HG03039 (cell line): Measurements from ENCODE around the gene CYB5B.

Source experiments
- ATAC-seq: cut with Tn5 transposase; IDR thresholded peaks from one replicate; pipeline ENCODE4 v1.9.1; 2021; ENCODE audit warnings: mild to moderate bottlenecking, moderate library complexity; ENCODE audit not compliant: unreplicated experiment

Gene CYB5B

DNA sequence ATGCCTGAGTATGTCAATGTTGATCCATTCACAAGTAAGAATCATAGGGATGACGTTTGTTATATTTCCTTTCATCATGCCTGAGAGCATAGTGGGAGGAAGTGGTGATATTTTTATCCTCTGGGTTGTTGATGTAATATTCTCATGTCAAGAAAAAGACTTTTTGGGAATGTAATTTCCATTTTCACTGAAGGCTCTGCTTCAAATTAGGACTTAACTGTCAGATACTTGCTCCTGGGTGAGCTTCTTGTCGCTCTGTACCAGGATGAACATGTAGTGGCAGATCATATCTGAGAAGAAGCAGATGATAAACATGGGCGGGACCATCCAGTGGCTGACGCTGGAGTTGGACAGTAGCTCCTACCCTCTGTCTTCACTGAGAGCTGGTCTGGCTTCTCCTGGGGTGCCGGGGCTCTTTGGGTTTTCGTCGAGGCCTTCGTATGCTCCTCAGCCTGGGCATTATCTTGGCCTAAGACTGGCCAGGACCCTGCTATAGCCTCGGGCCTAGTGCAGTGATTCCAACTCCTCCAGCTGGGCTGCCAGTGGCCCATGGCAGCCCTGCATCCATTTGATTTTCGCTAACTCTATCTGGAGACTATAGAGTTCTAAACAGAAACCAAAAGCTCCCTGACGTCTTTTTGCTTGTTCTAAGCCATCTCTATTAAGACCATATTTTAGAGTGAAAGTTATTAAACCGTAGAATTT, 19.7 kb downstream of the CYB5B start:
- no peak for ATAC-seq

GRCh38 chr16:69444873-69445517, 20.6 kb downstream of the CYB5B start:
- ATAC-seq: no peak

DNA sequence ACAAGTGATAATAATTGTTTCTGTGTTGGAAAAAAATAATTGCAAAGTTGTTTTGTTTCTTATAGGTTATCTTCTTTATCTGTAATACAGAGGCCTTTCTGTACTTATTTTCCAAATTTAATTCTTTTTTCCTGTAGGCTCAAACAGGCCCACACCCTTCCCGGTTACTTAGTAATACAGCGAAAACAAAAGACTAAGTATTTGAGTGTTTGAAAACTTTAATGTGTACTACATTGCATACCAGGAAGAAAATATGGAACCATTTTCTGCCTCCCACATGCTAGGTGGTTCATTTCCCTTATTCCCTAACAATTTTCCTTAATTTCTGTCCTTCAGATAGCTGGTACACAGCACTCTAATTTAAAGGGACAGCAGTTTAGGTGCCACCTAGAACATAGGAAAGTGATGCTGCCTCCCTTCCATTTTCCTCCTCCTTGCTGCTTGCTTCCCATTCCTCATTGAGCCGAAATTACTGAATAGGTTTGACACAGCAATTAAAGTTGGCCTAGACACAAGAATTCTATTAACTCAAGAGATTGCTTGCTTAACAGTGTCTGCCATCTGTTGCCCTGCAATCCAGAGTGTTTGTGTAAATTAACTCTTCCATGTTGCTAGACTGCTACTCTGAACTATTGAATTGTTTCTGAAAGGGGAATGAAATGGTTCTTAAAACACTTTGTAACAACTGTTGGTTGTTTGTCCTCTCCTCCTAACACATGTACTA, 24.2 kb downstream of the CYB5B start:
- ATAC-seq: no peak

DNA sequence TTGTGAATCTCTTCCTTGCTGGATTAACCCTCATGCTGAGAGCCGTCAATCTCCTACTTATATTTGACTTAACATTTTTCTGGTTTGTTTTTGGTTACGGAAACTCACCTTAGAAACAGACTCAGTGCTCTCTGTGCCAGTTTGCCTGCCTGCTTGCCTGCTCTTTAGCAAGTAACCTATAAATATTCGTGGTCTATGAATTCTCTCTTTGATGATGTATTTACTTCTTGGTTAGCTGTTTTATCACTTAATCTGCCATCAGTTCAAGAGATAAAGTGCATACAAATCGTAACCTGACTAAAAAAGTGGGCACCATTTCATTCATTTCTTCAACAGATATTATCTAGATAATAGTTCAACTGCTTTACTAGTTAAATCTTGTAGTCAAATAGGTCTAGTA, 26.7 kb downstream of the CYB5B start:
- no peak for ATAC-seq

GRCh38 chr16:69453936-69454335, 29.5 kb downstream of the CYB5B start:
- no peak for ATAC-seq

- ATAC-seq: no peak
Measured at GRCh38 chr16:69463876-69464275, 39.5 kb downstream of the CYB5B start.

GRCh38 chr16:69465083-69465721, 40.8 kb downstream of the CYB5B start:
- no peak for ATAC-seq

- no peak for ATAC-seq
Measured at GRCh38 chr16:69465881-69466280, 41.5 kb downstream of the CYB5B start.

- no peak for ATAC-seq
Measured at GRCh38 chr16:69466547-69466946, 42.1 kb downstream of the CYB5B start.

- ATAC-seq: no peak
Measured at GRCh38 chr16:69467080-69467479, 42.7 kb downstream of the CYB5B start.

- no peak for ATAC-seq
Measured at GRCh38 chr16:69467531-69468204, 43.2 kb downstream of the CYB5B start.

DNA sequence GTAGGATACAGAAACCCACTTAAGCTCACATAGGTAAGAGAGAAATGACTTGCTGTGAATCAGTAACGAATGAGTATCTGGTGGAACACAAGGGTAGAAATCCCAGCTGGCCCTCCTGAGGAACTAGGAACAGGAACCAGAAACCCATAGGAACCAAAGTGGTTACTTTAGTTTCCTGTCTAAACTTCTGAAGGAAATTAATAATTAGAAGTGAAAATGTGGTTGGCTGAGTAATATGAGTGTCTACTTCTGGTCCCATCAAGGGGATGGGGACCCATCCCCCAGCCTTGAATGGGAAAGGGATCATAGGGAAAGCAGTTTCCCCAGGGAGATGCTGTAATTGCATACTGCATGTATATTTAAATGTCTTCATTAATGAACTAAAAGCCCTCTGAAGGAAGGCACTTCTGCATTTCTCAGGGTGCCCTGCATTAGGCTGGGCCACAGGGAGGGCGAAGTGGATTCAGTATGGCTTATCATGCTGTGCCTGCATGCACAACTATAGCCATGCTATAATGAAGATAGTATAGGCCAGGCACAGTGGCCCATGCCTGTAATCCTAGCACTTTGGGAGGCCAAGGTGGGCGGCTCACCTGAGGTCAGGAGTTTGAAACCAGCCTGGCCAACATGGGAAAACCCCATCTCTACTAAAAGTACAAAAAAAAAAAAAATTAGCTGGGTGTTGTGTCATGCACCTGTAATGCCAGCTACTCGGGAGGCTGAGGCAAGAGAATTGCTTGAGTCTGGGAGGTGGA, 45.6 kb downstream of the CYB5B start:
- peak; percentile 48 for ATAC-seq

GRCh38 chr16:69471121-69471520, 46.7 kb downstream of the CYB5B start:
- ATAC-seq: no peak

DNA sequence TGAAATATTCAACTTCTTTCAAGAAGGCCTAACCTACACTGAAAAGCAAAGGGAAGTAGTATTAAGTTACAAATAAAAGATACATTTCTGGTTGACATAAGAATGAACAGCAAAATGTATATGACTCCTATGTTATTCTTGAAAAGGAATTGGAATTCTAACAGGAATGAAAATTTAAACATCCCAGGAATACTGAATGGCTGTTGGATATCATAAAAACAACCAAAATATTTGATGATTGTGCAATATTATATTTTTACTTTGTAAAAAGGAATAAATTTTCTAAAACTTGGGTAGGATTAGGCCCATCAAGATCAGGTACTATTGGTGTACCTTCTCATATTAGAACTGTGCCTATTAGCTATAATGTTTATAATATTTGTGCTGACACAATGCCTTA, 50.0 kb downstream of the CYB5B start:
- ATAC-seq: no peak

- ATAC-seq: no peak
Measured at GRCh38 chr16:69476920-69477443, 52.6 kb downstream of the CYB5B start.

DNA sequence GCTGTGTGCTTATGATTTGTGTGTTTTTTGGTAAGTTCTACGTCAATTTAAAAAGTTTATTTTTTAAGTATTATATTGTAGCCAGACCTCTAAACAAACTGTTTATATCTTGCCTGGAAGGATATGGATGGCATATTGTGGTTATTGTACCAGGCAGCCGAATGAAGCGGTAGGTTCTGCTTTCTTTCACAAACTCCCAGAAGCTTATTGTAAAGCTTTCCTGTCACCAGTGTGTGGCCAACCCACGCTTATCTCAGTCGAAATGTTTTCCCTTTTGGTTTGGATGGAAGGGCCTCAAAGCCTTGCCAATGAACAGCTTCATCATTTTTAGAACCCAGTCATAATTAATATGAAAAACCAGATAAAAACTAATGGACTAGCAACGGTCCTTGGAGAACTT, 53.1 kb downstream of the CYB5B start:
- no peak for ATAC-seq

DNA sequence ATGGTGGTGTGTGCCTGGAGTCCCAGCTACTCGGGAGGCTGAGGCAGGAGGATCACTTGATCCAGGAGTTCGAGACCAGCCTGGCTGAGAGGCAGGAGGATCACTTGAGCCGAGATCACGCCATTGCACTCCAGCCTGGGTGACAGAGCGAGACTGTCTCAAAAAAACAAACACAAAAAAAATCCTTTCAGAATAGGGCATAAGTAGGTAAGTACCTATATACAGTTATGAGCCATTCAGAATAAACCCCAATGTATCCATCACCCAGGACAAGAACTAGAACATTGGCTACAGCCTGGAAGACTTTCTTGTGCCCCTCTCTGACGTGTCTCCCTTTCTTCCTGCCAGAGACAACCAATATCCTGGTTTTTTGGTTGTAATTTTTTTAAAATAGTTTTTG, 54.3 kb downstream of the CYB5B start:
- ATAC-seq: no peak

- ATAC-seq: no peak
Measured at GRCh38 chr16:69479775-69480174, 55.4 kb downstream of the CYB5B start.

- ATAC-seq: no peak
Measured at GRCh38 chr16:69481901-69482341, 57.5 kb downstream of the CYB5B start.

GRCh38 chr16:69482410-69482991, 58.1 kb downstream of the CYB5B start:
- ATAC-seq: no peak
